Measurements from ENCODE around the gene MLX. TPM values are rescaled to one million over a fixed set of nuclear protein-coding genes. Genes with fewer than 3 reads are reported as not detected.
"Not testable (repeated sequence)": the region's sequence is repeated elsewhere in the genome, so short reads cannot be mapped to it uniquely, and the experiment has no call there.

The MLX gene
- total and polyA plus RNA-seq, 8 donors: 39.1 to 101 (median 59.5) TPM

DNA sequence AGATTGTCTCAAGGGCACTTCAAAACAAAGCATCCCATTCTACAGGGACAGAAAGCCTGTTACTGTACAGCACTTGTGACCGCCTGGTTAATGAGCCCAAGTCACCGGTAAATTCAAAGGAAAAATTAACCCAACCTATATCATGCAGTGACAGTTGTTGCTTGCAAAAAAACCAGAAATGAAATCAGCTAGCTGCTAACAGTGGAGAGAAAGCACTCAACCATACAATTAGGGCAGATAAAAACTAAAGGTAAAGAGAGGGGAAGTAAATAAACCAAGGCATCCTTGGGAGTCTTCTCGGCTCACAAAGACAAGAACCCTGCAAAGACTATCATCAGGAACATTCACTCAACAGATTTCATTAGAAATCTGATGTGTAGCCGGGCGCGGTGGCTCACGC lies 36.4 kb downstream of the MLX start:
- intact Hi-C loops (cut with DNase I; ENCODE audit: low total_unique reads): no loop called here

DNA sequence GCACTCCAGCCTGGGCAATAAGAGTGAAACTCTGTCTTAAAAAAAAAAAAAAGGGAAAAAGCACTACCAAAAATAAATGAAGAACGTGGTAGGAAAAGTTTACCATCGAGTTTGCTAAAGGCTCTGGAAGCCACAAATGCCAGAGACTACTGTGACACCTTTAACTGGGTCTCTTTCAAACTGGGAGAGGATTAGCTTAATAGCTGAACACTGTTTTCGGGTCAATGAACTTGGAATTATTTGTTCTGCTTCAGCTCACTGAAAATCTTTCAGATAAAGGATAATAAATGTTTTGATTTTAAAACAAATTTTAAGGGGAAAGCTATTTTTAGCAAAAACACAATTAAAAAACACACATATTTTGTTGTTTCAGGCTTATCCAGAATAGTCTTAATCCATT lies 40.9 kb downstream of the MLX start:
- peaks cover 11 to 23% (median 16%) of the 10 kb centered on the region in 4 donors for H3K36me3 ChIP-seq
- intact Hi-C loops (cut with DNase I; ENCODE audit: low total_unique reads): no loop called here
- no peak for DNase-seq
- H3K27me3 ChIP-seq: no peaks in the 10 kb centered on the region
- TF ChIP-seq, protein P1, sequence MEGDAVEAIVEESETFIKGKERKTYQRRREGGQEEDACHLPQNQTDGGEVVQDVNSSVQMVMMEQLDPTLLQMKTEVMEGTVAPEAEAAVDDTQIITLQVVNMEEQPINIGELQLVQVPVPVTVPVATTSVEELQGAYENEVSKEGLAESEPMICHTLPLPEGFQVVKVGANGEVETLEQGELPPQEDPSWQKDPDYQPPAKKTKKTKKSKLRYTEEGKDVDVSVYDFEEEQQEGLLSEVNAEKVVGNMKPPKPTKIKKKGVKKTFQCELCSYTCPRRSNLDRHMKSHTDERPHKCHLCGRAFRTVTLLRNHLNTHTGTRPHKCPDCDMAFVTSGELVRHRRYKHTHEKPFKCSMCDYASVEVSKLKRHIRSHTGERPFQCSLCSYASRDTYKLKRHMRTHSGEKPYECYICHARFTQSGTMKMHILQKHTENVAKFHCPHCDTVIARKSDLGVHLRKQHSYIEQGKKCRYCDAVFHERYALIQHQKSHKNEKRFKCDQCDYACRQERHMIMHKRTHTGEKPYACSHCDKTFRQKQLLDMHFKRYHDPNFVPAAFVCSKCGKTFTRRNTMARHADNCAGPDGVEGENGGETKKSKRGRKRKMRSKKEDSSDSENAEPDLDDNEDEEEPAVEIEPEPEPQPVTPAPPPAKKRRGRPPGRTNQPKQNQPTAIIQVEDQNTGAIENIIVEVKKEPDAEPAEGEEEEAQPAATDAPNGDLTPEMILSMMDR (IDR thresholded peaks at IDR 0.05): no peak
- TF ChIP-seq EP300 (IDR thresholded peaks at IDR 0.05) (no peak), POLR2A (IDR thresholded peaks at IDR 0.05) (no peak), POLR2AphosphoS5 (IDR thresholded peaks at IDR 0.05) (no peak)
- H3K9me3 ChIP-seq: no peaks in the 10 kb centered on the region
- 19 to 45% (median 31%) methylated on average over 3 of the region's 3 CpGs for WGBS, 5 donors
- H3K4me3 ChIP-seq: peak overlapping the region; percentile 71 to 91 (median 83)
- H3K4me1 ChIP-seq: peaks cover 29 to 58% (median 44%) of the 10 kb centered on the region in 4 donors
- H3K27ac ChIP-seq: peak overlapping the region in 2 of 5 donors; percentile 91 to 94

More for the DNA sequence above, 36.4 kb downstream of the MLX start:
- Histone ChIP-seq H3K36me3 (peaks cover 0 to 15% (median 7%) of the 10 kb centered on the region in 4 donors), H3K27me3 (no peaks in the 10 kb centered on the region), H3K4me1 (peaks cover 23 to 55% (median 46%) of the 10 kb centered on the region in 4 donors), H3K9me3 (no peaks in the 10 kb centered on the region), H3K27ac (no peak overlapping the region), H3K4me3 (no peak overlapping the region)
- DNase-seq: no peak
- no peak for TF ChIP-seq POLR2A (IDR thresholded peaks at IDR 0.05)
- TF ChIP-seq POLR2AphosphoS5 (IDR thresholded peaks at IDR 0.05): no peak
- TF ChIP-seq, protein P1 (IDR thresholded peaks at IDR 0.05): no peak
- no peak for TF ChIP-seq EP300 (IDR thresholded peaks at IDR 0.05)
- 91 to 94% (median 93%) methylated on average over 7 of the region's 7 CpGs for WGBS, 5 donors

DNA sequence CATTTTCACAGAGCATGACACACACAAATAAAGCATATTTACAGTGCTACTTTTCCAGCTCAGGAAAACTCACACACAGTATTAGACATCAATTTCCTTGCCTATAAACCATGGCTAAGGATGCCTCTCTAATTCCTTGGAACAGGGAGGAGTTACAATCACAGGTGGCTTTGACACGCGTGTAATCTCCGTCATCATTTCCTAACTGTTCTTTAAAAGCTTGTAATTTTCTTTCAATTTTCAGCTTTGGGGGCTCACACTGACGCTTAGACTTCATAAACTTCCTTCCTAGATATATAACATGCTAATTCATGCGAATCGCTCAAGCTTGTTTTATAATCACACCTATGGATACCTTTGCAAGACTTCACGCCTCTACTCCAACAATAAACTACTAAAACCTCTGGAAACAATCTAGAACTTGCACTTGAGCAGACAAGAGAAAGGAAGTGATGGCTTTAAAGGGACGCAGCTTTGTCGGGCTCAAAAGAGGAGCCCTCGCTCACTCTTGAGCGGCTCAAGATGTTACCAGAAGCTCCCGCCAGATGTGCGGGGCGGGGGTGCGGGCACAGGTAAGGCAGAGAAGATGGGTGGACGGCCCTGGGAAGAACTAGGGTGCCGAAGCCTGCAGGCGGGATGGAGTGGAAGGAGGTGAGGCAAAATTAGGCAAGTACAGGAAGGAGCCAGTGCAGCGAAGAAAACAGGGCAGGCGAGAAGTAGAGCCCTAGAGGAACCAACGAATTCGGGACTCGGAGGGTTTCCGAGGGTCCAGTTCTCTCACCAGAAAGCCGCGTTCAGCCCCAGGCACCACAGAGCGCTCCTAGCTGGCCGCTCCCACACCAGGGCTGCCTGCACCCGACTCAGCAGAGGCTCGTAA lies 41.6 kb downstream of the MLX start:
- Histone ChIP-seq H3K4me1 (peaks cover 29 to 58% (median 42%) of the 10 kb centered on the region in 4 donors), H3K36me3 (peaks cover 19 to 26% (median 21%) of the 10 kb centered on the region in 4 donors), H3K27me3 (no peaks in the 10 kb centered on the region), H3K27ac (peak overlapping the region; percentile 91 to 95 (median 92)), H3K9me3 (no peaks in the 10 kb centered on the region), H3K4me3 (peak overlapping the region; percentile 71 to 91 (median 83))
- no peak for TF ChIP-seq POLR2AphosphoS5 (IDR thresholded peaks at IDR 0.05)
- TF ChIP-seq, protein P1 (IDR thresholded peaks at IDR 0.05): peak in 1 of 7 experiments; percentile 18
- TF ChIP-seq EP300 (IDR thresholded peaks at IDR 0.05): no peak
- TF ChIP-seq POLR2A (IDR thresholded peaks at IDR 0.05): no peak
- intact Hi-C loops (cut with DNase I; ENCODE audit: low total_unique reads): no loop called here
- 0 to 1% (median 1%) methylated on average over 28 to 30 of the region's 30 CpGs for WGBS, 5 donors
- DNase-seq: no peak

DNA sequence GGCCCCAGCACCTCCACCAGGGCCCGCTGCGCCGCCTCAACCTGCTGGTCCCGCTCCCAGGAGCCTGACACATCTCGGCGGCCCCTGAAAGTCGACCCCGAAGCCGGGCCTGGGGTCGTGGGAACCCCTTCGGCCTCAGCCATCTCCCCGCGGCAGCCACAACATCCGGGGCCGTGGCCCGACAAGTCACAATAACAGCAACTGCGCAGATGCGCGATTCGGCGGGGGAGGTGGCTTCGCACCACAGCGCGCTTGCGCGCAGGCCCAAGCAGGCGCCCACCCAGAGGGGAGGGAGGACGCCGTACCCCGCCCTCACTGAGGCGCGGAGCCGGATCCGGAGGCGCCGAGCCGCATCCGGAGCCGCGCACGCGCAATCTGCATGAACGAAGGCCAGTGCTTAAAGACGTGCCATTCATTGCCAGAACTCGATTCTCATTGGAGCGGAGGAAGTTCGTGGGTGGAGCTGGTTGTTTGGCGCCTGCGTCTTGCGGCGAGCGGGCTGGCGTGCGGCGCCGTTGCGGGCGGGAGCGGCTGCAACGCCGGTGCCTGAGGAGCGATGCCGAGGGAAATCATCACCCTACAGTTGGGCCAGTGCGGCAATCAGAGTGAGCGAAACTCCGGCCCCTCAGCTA lies 42.4 kb downstream of the MLX start, which contains the start of the genes RETREG3 and TUBG1:
TSS of gene RETREG3 (minus strand) at position 193 of the 632 bp plus-strand sequence. CDS start at position 143, 50 bp downstream.
TSS of gene TUBG1 (plus strand) at position 502 of the 632 bp plus-strand sequence. CDS start at position 557, 55 bp downstream.
- peak within 1 kb of the TSS; percentile 91 to 95 (median 92) for H3K27ac ChIP-seq
- 0% methylated on average over 36 to 66 of the region's 66 CpGs for WGBS, 5 donors
- H3K4me3 ChIP-seq: peak within 1 kb of the TSS; percentile 71 to 91 (median 83)
- H3K4me1 ChIP-seq: peaks cover 29 to 55% (median 41%) of the 10 kb centered on the region in 4 donors
- peak in 2 of 4 donors; percentile 41 to 67 for TF ChIP-seq POLR2A (IDR thresholded peaks at IDR 0.05)
- no peak for TF ChIP-seq EP300 (IDR thresholded peaks at IDR 0.05)
- TF ChIP-seq, protein P1 (IDR thresholded peaks at IDR 0.05): peak in 5 of 7 experiments; percentile 5 to 49 (median 28)
- TF ChIP-seq POLR2AphosphoS5 (IDR thresholded peaks at IDR 0.05): peak; percentile 69 to 95 (median 87)
- H3K36me3 ChIP-seq: peaks cover 26 to 30% (median 29%) of the 10 kb centered on the region in 4 donors
- H3K27me3 ChIP-seq: no peaks in the 10 kb centered on the region
- intact Hi-C loops (cut with DNase I; ENCODE audit: low total_unique reads): no loop called here
- peak; percentile 99 to 100 for DNase-seq
- no peaks in the 10 kb centered on the region for H3K9me3 ChIP-seq

DNA sequence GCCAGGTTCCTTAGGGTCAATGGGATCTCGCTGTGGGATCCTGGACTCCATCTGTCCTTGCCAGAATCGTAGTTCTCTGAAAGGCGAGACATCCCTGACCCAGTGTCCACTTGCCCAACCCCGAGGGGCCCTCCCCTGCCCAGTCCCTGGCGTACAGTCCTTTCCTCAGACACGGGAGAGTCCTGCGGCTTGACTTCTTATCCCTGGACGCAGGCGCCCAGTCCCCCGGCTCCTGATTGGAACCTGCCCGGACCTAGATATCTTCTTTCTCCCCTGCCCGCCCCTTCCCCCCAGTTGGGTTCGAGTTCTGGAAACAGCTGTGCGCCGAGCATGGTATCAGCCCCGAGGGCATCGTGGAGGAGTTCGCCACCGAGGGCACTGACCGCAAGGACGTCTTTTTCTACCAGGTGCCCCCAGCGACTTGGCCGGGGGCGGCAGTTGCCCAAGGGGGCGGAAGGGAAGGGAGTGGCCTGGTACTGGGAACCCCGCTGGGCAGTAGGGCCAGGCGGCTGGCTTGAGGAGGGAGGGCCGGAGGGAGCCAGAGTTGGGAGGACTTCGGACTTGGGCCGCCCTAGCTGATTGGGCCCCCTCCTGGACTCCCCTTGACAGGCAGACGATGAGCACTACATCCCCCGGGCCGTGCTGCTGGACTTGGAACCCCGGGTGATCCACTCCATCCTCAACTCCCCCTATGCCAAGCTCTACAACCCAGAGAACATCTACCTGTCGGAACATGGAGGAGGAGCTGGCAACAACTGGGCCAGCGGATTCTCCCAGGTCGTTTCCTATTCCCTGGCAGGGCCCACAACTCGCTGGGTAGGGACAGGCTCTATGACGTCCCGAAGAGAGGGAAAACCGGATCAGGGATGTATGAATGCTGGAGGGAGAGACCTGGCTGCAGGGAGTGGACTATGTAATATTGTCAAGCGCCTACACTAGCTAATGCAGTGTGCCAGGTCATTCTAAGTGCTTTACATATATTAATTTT lies 43.2 kb downstream of the MLX start:
- H3K9me3 ChIP-seq; H3K27me3 ChIP-seq; intact Hi-C loops (cut with DNase I; ENCODE audit: low total_unique reads): not testable (repeated sequence)
- peak overlapping the region; percentile 81 to 94 (median 91) for H3K27ac ChIP-seq
- peaks cover 29 to 47% (median 41%) of the 10 kb centered on the region in 4 donors for H3K4me1 ChIP-seq
- peaks cover 34 to 39% (median 37%) of the 10 kb centered on the region in 4 donors for H3K36me3 ChIP-seq
- DNase-seq: peak in 1 of 2 donors; percentile 48
- 7 to 10% (median 8%) methylated on average over 27 to 35 of the region's 42 CpGs for WGBS, 5 donors
- peak overlapping the region; percentile 71 to 91 (median 83) for H3K4me3 ChIP-seq
